Measurements from ENCODE around the gene EXOC4.

The EXOC4 gene

DNA sequence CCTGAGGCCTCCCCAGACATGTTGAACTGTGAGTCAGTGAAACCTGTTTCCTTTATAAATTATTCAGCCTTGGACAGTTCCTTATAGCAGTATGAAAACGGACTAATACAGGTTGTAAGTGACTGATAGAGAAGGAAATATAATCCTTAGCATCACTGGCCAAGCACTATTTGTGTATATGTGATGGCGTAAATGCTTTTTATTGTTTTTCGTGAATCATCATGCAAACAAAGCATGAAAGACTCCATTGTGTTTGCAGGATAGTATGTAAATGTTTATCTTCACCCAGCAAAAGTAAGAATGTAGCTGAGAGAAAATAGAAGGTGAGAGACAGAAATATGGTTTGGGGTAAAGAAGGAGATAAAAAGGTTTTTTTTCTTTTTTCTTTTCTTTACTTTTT, 781.8 kb downstream of the EXOC4 start:
- no peak overlapping the region; the same call in 1 of the 2 replicates for H3K27ac ChIP-seq
- TF ChIP-seq ZFX (IDR thresholded peaks at IDR 0.05): no peak
- TF ChIP-seq, protein P1, sequence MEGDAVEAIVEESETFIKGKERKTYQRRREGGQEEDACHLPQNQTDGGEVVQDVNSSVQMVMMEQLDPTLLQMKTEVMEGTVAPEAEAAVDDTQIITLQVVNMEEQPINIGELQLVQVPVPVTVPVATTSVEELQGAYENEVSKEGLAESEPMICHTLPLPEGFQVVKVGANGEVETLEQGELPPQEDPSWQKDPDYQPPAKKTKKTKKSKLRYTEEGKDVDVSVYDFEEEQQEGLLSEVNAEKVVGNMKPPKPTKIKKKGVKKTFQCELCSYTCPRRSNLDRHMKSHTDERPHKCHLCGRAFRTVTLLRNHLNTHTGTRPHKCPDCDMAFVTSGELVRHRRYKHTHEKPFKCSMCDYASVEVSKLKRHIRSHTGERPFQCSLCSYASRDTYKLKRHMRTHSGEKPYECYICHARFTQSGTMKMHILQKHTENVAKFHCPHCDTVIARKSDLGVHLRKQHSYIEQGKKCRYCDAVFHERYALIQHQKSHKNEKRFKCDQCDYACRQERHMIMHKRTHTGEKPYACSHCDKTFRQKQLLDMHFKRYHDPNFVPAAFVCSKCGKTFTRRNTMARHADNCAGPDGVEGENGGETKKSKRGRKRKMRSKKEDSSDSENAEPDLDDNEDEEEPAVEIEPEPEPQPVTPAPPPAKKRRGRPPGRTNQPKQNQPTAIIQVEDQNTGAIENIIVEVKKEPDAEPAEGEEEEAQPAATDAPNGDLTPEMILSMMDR (conservative IDR thresholded peaks at IDR 0.05): no peak

DNA sequence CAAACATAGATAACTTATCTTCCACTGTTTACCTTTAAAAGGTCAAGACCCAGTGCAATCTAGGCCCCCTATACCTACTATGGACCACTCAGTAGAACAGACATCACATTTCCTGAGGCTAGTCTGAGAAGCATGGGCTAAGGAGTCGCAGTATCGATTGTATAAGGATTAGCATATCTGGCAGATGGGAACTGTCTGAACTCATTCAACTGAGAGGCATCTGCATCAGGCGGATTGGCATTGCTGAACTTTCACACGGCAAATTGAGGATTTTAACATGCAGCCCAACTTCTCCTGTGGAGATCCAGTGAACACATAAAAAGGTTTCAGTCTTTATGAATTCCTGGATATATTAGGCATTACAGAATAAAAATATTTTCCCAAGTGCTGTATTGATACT, 785.1 kb downstream of the EXOC4 start:
- H3K27ac ChIP-seq: no peak overlapping the region
- no peak for TF ChIP-seq ZFX (IDR thresholded peaks at IDR 0.05)
- TF ChIP-seq, protein P1 (conservative IDR thresholded peaks at IDR 0.05): no peak

DNA sequence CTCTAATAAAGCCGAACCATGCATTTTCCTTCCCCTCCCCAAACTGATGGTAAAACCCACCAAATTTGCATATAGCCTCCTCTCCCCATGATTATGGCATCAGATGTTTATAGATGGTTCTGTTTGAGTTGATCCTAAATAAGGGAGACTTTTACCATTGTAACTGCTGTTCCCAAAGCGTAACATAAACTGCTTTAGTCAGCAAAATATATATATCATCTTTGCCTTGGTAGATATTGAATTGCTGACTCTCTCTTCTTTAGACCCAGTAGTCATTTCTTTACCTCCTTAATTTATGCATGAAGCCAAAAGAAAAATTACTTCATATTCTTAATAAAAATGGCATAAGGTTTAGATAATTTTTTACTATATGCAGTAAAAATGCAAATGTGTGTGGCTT, 788.1 kb downstream of the EXOC4 start:
- no peak overlapping the region for H3K27ac ChIP-seq
- no peak for TF ChIP-seq ZFX (IDR thresholded peaks at IDR 0.05)
- TF ChIP-seq, protein P1 (conservative IDR thresholded peaks at IDR 0.05): no peak

DNA sequence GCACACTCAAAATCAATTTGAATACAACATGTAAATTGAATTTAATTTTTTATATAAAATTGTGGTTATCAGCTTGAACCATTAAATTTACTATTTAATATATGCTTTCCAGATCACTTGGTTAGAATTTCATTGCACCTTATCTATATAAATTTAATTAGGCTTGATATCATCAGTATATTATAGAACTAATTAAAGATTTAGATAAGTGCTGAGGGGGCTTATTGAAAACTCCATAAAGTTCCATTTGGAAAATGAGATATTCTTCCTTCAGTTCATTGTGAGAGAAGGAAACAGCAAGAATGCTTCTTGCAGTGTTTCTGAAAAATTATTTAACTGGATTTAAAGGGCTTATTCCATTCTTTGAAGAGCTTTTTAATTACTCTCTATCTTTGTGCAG, 788.6 kb downstream of the EXOC4 start:
- no peak for TF ChIP-seq ZFX (IDR thresholded peaks at IDR 0.05)
- TF ChIP-seq, protein P1 (conservative IDR thresholded peaks at IDR 0.05): no peak
- H3K27ac ChIP-seq: no peak overlapping the region

DNA sequence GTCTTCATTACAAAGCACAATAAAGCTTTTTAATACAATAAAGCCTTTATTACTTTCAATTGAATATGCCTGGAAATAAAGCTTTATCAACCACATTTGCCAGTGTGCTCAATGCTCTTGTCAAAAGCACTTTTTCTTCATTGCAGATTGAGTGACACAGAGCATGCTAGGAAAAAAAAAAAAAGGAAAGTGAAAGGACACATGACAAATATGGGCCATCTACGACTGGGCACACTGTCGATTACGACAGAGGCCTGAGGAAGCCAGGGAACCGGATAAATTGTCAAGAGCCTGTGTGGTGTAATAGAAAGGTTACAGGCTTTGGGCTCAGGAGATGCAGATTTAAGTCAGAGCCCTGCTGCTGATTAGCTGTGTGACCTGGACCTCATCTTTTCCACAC, 789.4 kb downstream of the EXOC4 start:
- TF ChIP-seq, protein P1 (conservative IDR thresholded peaks at IDR 0.05): no peak
- TF ChIP-seq ZFX (IDR thresholded peaks at IDR 0.05): no peak
- H3K27ac ChIP-seq: no peak overlapping the region

DNA sequence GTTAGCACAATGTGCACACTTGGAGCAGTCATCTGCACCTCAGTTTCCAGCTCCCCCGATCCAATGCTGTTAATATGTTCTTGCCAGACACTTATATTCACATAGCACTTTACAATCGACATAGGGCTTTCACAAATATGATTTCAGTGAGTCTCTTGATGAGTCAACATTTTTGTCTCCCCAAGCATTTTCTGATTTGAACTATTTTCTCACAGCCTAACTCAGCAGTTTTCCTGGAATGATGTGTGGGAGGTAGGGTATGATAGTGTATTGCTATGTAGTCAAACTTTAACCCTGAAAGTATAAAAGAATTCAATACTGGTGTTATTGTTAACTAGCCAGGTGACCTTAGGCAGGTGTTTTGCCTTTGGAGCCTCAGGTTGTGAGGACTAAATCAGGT, 791.8 kb downstream of the EXOC4 start:
- H3K27ac ChIP-seq: no peak overlapping the region
- TF ChIP-seq, protein P1 (conservative IDR thresholded peaks at IDR 0.05): no peak
- no peak for TF ChIP-seq ZFX (IDR thresholded peaks at IDR 0.05)

DNA sequence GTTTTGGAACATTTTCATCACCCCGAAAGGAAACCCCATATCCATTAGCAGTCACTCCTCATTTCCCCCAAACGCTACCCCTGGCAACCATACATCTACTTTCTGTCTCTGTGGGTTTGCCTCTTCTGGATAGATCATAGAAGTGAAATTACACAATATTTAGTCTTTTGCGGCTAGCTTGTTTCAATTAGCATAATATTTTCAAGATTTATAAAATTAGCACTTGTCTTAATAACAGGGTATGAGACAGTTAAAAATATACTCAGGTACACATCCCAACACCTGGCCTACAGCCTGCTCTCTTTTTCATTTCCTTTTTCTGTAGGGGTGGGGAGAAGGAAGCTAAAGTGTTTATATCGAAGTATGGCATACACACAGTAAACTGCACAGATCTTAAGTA, 792.8 kb downstream of the EXOC4 start:
- TF ChIP-seq, protein P1 (conservative IDR thresholded peaks at IDR 0.05): no peak
- TF ChIP-seq ZFX (IDR thresholded peaks at IDR 0.05): no peak
- no peak overlapping the region for H3K27ac ChIP-seq
